ENCODE data around the gene FAIM2.

Gene FAIM2

GRCh38 chr12:49843876-49844437, 59.7 kb downstream of the FAIM2 start:
- peaks cover 18% of the 10 kb centered on the region for H3K79me2 ChIP-seq (ENCODE audit: low read length)
- peak overlapping the region; percentile 98 for H3K4me3 ChIP-seq (ENCODE audit: low read length)
- no peaks in the 10 kb centered on the region for H4K20me1 ChIP-seq (ENCODE audit: insufficient read depth, low read length)
- H3K9me3 ChIP-seq (ENCODE audit: insufficient read depth, low read length) = no peaks in the 10 kb centered on the region
- no peak overlapping the region for H3K27ac ChIP-seq (ENCODE audit: low read length)
- H3K4me1 ChIP-seq (ENCODE audit: low read length) = peaks cover 14% of the 10 kb centered on the region
- H3K9ac ChIP-seq (ENCODE audit: low read length) = no peak overlapping the region; the same call in 1 of the 2 replicates
- TF ChIP-seq CTCF (IDR thresholded peaks at IDR 0.05; ENCODE audit: low read depth, low read length) (no peak), EZH2phosphoT487 (IDR thresholded peaks at IDR 0.05; ENCODE audit: low read depth) (no peak)
- peaks cover 2% of the 10 kb centered on the region for H3K36me3 ChIP-seq (replicated peaks; ENCODE audit: low read depth, low read length)
- peak overlapping the region; percentile 94; the same call in 1 of the 2 replicates for H2AFZ ChIP-seq (ENCODE audit: low read depth, low read length)
- peak overlapping the region; percentile 94 for H3K4me2 ChIP-seq (ENCODE audit: low read length)
- H3K27me3 ChIP-seq (ENCODE audit: low read depth, low read length) = peaks cover 13% of the 10 kb centered on the region

GRCh38 chr12:49843411-49843810, 60.3 kb downstream of the FAIM2 start:
- peak overlapping the region; percentile 98 for H3K4me3 ChIP-seq (ENCODE audit: low read length)
- no peaks in the 10 kb centered on the region for H3K9me3 ChIP-seq (ENCODE audit: insufficient read depth, low read length)
- H4K20me1 ChIP-seq (ENCODE audit: insufficient read depth, low read length) = no peaks in the 10 kb centered on the region
- TF ChIP-seq CTCF (IDR thresholded peaks at IDR 0.05; ENCODE audit: low read depth, low read length) (no peak), EZH2phosphoT487 (IDR thresholded peaks at IDR 0.05; ENCODE audit: low read depth) (no peak)
- H3K36me3 ChIP-seq (replicated peaks; ENCODE audit: low read depth, low read length) = peaks cover 4% of the 10 kb centered on the region
- H3K4me1 ChIP-seq (ENCODE audit: low read length) = peaks cover 14% of the 10 kb centered on the region
- H3K79me2 ChIP-seq (ENCODE audit: low read length) = peaks cover 18% of the 10 kb centered on the region
- H3K27ac ChIP-seq (ENCODE audit: low read length) = peak overlapping the region; percentile 67
- peak overlapping the region; percentile 93 for H3K9ac ChIP-seq (ENCODE audit: low read length)
- H2AFZ ChIP-seq (ENCODE audit: low read depth, low read length) = peak overlapping the region; percentile 94
- peaks cover 8% of the 10 kb centered on the region for H3K27me3 ChIP-seq (ENCODE audit: low read depth, low read length)
- H3K4me2 ChIP-seq (ENCODE audit: low read length) = peak overlapping the region; percentile 94

GRCh38 chr12:49842519-49843352, 61.0 kb downstream of the FAIM2 start, which contains the start of gene BCDIN3D:
TSS of gene BCDIN3D (minus strand) at chr12:49843106. CDS start at chr12:49843087, 19 bp downstream.
- H3K27me3 ChIP-seq (ENCODE audit: low read depth, low read length) = peaks cover under 1% of the 10 kb centered on the region; the same call in 1 of the 2 replicates
- peak within 1 kb of the TSS; percentile 98 for H3K4me3 ChIP-seq (ENCODE audit: low read length)
- H3K4me2 ChIP-seq (ENCODE audit: low read length) = peak within 1 kb of the TSS; percentile 94
- TF ChIP-seq EZH2phosphoT487 (IDR thresholded peaks at IDR 0.05; ENCODE audit: low read depth) (no peak), CTCF (IDR thresholded peaks at IDR 0.05; ENCODE audit: low read depth, low read length) (no peak)
- no peaks in the 10 kb centered on the region for H3K9me3 ChIP-seq (ENCODE audit: insufficient read depth, low read length)
- H3K27ac ChIP-seq (ENCODE audit: low read length) = peak within 1 kb of the TSS; percentile 67
- no peaks in the 10 kb centered on the region for H4K20me1 ChIP-seq (ENCODE audit: insufficient read depth, low read length)
- H3K36me3 ChIP-seq (replicated peaks; ENCODE audit: low read depth, low read length) = peaks cover 8% of the 10 kb centered on the region
- peak within 1 kb of the TSS; percentile 94 for H2AFZ ChIP-seq (ENCODE audit: low read depth, low read length)
- H3K4me1 ChIP-seq (ENCODE audit: low read length) = peaks cover 14% of the 10 kb centered on the region
- H3K9ac ChIP-seq (ENCODE audit: low read length) = peak within 1 kb of the TSS; percentile 93
- peaks cover 18% of the 10 kb centered on the region for H3K79me2 ChIP-seq (ENCODE audit: low read length)

GRCh38 chr12:49838973-49839633, 64.6 kb downstream of the FAIM2 start:
- H3K4me3 ChIP-seq (ENCODE audit: low read length) = no peak overlapping the region
- no peaks in the 10 kb centered on the region for H3K27me3 ChIP-seq (ENCODE audit: low read depth, low read length)
- no peaks in the 10 kb centered on the region for H3K9me3 ChIP-seq (ENCODE audit: insufficient read depth, low read length)
- H2AFZ ChIP-seq (ENCODE audit: low read depth, low read length) = no peak overlapping the region
- H3K4me2 ChIP-seq (ENCODE audit: low read length) = no peak overlapping the region
- no peaks in the 10 kb centered on the region for H4K20me1 ChIP-seq (ENCODE audit: insufficient read depth, low read length)
- peaks cover 14% of the 10 kb centered on the region for H3K4me1 ChIP-seq (ENCODE audit: low read length)
- peak; percentile 78 for TF ChIP-seq CTCF (IDR thresholded peaks at IDR 0.05; ENCODE audit: low read depth, low read length)
- no peak for TF ChIP-seq EZH2phosphoT487 (IDR thresholded peaks at IDR 0.05; ENCODE audit: low read depth)
- peaks cover 8% of the 10 kb centered on the region for H3K36me3 ChIP-seq (replicated peaks; ENCODE audit: low read depth, low read length)
- H3K79me2 ChIP-seq (ENCODE audit: low read length) = peaks cover 18% of the 10 kb centered on the region
- H3K9ac ChIP-seq (ENCODE audit: low read length) = no peak overlapping the region
- no peak overlapping the region for H3K27ac ChIP-seq (ENCODE audit: low read length)

All from OCI-LY3 (cell line).